Ovary (tissue), 3 donors: Measurements from ENCODE around the gene ENTPD2.

Experiments used
- CTCF ChIP-seq, 3 donors: fragments of 450-650 bp in 2 of 3; fragments of 200-600 bp in 1 of 3; IDR thresholded peaks; one replicate each; pipeline versions ENCODE4 v1.5.1 to v1.8.0; 2016 to 2022; ENCODE audit warnings: antibody characterized with exemption in 3 of 3, mild to moderate bottlenecking in 1 of 3
- EP300 ChIP-seq: sonication (generic); formaldehyde crosslinking; IDR thresholded peaks from one replicate; pipeline ENCODE4 v1.6.1; 2017; ENCODE audit warnings: antibody characterized with exemption
- POLR2A ChIP-seq: fragments of 450-650 bp; IDR thresholded peaks from one replicate; pipeline ENCODE4 v1.6.1; 2017; ENCODE audit warnings: antibody characterized with exemption, mild to moderate bottlenecking, moderate library complexity
- donor health status: DM: no; HTN: no; CAD: no.

GRCh38 chr9:137096785-137097546 is 43.1 kb upstream of the ENTPD2 start:
- TF ChIP-seq EP300 (no peak), CTCF (IDR thresholded peaks at IDR 0.05) (no peak), POLR2A (no peak)
